Measurements from ENCODE around the gene TMEM150B.
A peak's percentile ranks its signal among the peaks of the same experiment; 100 is the strongest.

Gene TMEM150B

DNA sequence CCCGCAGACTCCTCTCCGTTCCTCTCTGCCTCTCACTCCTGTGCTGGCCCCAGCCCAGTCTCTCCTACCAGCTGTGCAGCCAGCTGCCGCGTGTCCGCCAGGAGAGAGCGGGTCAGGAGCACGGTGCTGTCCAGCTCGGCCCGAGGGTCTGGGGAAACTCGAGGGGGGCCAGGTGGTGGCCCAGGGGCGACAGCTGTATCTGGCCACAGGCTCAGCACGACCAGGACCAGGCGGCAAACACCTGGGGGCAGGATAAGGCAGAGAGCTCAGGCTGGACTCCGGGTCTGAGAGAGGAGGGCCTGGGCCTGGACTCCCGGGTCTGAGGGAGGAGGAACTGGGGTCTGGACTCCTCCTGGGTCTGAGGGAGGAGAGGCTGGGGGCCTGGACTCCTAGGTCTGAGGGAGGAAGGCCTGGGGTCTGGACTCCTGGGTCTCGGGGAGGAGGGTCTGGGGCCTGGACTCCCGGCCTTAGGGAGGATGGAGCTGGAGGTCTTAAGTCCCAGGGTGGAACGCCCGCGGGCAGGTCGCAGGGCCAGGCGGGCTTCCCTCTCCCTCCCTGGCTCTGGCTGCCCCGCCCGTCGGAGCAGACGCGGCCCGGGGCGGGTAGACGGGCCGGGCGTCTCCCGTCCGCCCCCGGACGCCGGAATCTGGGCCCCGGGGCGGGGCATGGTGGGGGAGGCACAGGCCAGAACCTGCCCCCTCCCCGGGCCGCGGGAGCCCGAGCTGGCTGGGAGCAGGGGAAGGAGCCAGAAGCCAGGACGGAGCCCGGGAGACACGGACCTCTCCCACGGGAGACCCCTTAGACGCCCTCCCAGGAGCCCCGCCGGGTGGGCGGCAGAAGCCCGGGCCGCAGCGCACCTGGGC is 43.8 kb upstream of the TMEM150B start:
- DNase-seq (ENCODE audit: low read depth, low spot score) = no peak
- Histone ChIP-seq H3K9me3 (ENCODE audit: insufficient read depth, low read length) (no peaks in the 10 kb centered on the region), H3K4me3 (ENCODE audit: insufficient read length, low read depth) (peak overlapping the region; percentile 39)

DNA sequence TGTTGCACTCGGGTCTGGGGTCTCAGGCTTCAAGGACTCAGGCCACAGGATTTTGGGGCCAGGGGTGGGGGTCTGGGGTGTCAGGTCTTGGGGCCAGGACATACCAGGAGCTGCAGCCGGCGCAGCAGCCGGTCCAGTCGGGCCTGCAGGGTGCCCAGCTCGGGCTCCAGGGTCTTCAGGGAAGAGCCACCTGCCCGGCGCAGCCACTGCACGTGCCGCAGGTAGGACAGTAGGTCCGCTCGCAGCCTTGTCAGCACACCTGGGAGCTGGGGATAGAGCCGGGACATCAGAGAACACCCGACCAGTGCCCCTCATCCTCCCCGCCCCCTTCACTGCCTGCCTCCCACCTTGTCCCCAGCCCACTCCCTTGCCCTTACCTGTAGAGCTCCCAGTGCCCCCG is 43.0 kb upstream of the TMEM150B start:
- peaks cover 23% of the 10 kb centered on the region for H3K27me3 ChIP-seq (ENCODE audit: insufficient read depth, insufficient read length)
- H3K4me3 ChIP-seq (ENCODE audit: insufficient read length, low read depth) = no peak overlapping the region
- no peak for TF ChIP-seq SUZ12 (IDR thresholded peaks at IDR 0.05; ENCODE audit: extremely low read depth, insufficient read depth, insufficient read length)
- TF ChIP-seq ZNF274 (IDR thresholded peaks at IDR 0.05; ENCODE audit: low read depth, low read length) = no peak
- no peak for TF ChIP-seq YY1 (IDR thresholded peaks at IDR 0.05; ENCODE audit: insufficient read depth, insufficient read length)
- no peaks in the 10 kb centered on the region for H3K9me3 ChIP-seq (ENCODE audit: insufficient read depth, low read length)
- peaks cover 17% of the 10 kb centered on the region for H3K4me1 ChIP-seq (ENCODE audit: insufficient read depth, insufficient read length)
- peaks cover 24% of the 10 kb centered on the region for H3K36me3 ChIP-seq (ENCODE audit: insufficient read depth, insufficient read length, low read length)
- no peak for DNase-seq (ENCODE audit: low read depth, low spot score)
- no peak overlapping the region for H3K9ac ChIP-seq (ENCODE audit: insufficient read length, low read depth)

More for the DNA sequence above, 43.8 kb upstream of the TMEM150B start:
- Histone ChIP-seq H3K27me3 (ENCODE audit: insufficient read depth, insufficient read length) (peaks cover 23% of the 10 kb centered on the region), H3K9ac (ENCODE audit: insufficient read length, low read depth) (peak overlapping the region; percentile 77), H3K4me1 (ENCODE audit: insufficient read depth, insufficient read length) (peaks cover 15% of the 10 kb centered on the region), H3K36me3 (ENCODE audit: insufficient read depth, insufficient read length, low read length) (peaks cover 24% of the 10 kb centered on the region)
- TF ChIP-seq YY1 (IDR thresholded peaks at IDR 0.05; ENCODE audit: insufficient read depth, insufficient read length) = no peak
- TF ChIP-seq SUZ12 (IDR thresholded peaks at IDR 0.05; ENCODE audit: extremely low read depth, insufficient read depth, insufficient read length) = no peak
- no peak for TF ChIP-seq ZNF274 (IDR thresholded peaks at IDR 0.05; ENCODE audit: low read depth, low read length)

DNA sequence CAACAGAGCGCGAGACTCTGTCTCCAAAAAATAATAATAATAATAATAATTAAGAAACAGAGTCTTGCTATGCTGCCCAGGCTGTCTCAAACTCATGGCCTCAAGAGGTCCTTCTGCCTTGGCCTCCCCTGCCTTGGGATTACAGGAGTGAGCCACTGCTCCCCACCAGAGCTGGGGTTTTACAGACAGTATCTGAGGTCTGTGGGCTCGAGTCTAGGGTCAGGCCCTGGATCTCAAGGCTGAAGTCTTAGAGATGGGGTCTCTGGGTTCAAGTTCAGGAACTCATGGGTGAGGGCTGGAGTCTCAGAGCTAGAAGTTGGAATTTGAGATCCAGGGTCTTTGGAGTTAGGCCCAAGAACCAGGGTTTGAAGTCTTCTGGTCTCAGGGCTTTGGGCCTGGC is 41.6 kb upstream of the TMEM150B start:
- Histone ChIP-seq H3K9me3 (ENCODE audit: insufficient read depth, low read length) (no peaks in the 10 kb centered on the region), H3K9ac (ENCODE audit: insufficient read length, low read depth) (no peak overlapping the region), H3K36me3 (ENCODE audit: insufficient read depth, insufficient read length, low read length) (peaks cover 24% of the 10 kb centered on the region), H3K27me3 (ENCODE audit: insufficient read depth, insufficient read length) (peaks cover 13% of the 10 kb centered on the region), H3K4me3 (ENCODE audit: insufficient read length, low read depth) (no peak overlapping the region), H3K4me1 (ENCODE audit: insufficient read depth, insufficient read length) (peaks cover 7% of the 10 kb centered on the region)
- TF ChIP-seq ZNF274 (IDR thresholded peaks at IDR 0.05; ENCODE audit: low read depth, low read length) = no peak
- DNase-seq (ENCODE audit: low read depth, low spot score) = no peak

DNA sequence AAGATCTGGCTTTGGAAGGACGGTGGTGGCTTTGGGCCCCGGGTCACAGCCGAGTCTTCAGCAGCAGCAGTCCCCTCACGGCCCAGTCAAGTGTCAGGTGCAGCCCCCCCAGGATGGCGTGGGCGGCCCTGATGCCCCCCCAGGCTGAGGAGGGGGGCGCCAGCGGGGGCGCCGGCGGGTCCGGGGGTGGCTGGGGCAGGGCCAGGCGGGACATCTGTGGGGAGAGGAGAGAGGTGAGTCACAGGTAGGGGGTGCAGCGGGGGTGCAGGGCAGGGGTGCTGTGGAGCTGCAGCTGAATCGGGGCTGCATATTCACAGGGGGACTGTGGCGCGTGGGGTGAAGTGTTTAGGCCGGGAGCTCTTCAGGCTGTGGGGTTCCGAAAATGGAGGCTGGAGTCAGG is 40.8 kb upstream of the TMEM150B start:
- H3K4me3 ChIP-seq (ENCODE audit: insufficient read length, low read depth) = no peak overlapping the region
- no peak overlapping the region for H3K9ac ChIP-seq (ENCODE audit: insufficient read length, low read depth)

GRCh38 chr19:55365245-55365644 is 40.1 kb upstream of the TMEM150B start:
- DNase-seq (ENCODE audit: low read depth, low spot score) = no peak
- TF ChIP-seq ZNF274 (IDR thresholded peaks at IDR 0.05; ENCODE audit: low read depth, low read length) (no peak), YY1 (IDR thresholded peaks at IDR 0.05; ENCODE audit: insufficient read depth, insufficient read length) (no peak)
- Histone ChIP-seq H3K27me3 (ENCODE audit: insufficient read depth, insufficient read length) (no peaks in the 10 kb centered on the region), H3K4me3 (ENCODE audit: insufficient read length, low read depth) (no peak overlapping the region), H3K9ac (ENCODE audit: insufficient read length, low read depth) (no peak overlapping the region), H3K36me3 (ENCODE audit: insufficient read depth, insufficient read length, low read length) (peaks cover 24% of the 10 kb centered on the region), H3K4me1 (ENCODE audit: insufficient read depth, insufficient read length) (peaks cover 7% of the 10 kb centered on the region), H3K9me3 (ENCODE audit: insufficient read depth, low read length) (no peaks in the 10 kb centered on the region)

More for the DNA sequence above, 40.8 kb upstream of the TMEM150B start:
- Histone ChIP-seq H3K9me3 (ENCODE audit: insufficient read depth, low read length) (no peaks in the 10 kb centered on the region), H3K4me1 (ENCODE audit: insufficient read depth, insufficient read length) (peaks cover 7% of the 10 kb centered on the region), H3K27me3 (ENCODE audit: insufficient read depth, insufficient read length) (peaks cover 6% of the 10 kb centered on the region), H3K36me3 (ENCODE audit: insufficient read depth, insufficient read length, low read length) (peaks cover 24% of the 10 kb centered on the region)
- DNase-seq (ENCODE audit: low read depth, low spot score) = no peak
- TF ChIP-seq ZNF274 (IDR thresholded peaks at IDR 0.05; ENCODE audit: low read depth, low read length) = no peak
- no peak for TF ChIP-seq YY1 (IDR thresholded peaks at IDR 0.05; ENCODE audit: insufficient read depth, insufficient read length)
- no peak for TF ChIP-seq SUZ12 (IDR thresholded peaks at IDR 0.05; ENCODE audit: extremely low read depth, insufficient read depth, insufficient read length)

- H3K4me3 ChIP-seq (ENCODE audit: insufficient read length, low read depth) = no peak within 1 kb of the TSS
- peaks cover 8% of the 10 kb centered on the region for H3K27me3 ChIP-seq (ENCODE audit: insufficient read depth, insufficient read length)
- H3K4me1 ChIP-seq (ENCODE audit: insufficient read depth, insufficient read length) = peaks cover 5% of the 10 kb centered on the region
- no peaks in the 10 kb centered on the region for H3K9me3 ChIP-seq (ENCODE audit: insufficient read depth, low read length)
- no peak within 1 kb of the TSS for H3K9ac ChIP-seq (ENCODE audit: insufficient read length, low read depth)
- peaks cover 21% of the 10 kb centered on the region for H3K36me3 ChIP-seq (ENCODE audit: insufficient read depth, insufficient read length, low read length)
- DNase-seq (ENCODE audit: low read depth, low spot score) = no peak
- no peak for TF ChIP-seq ZNF274 (IDR thresholded peaks at IDR 0.05; ENCODE audit: low read depth, low read length)
- TF ChIP-seq SUZ12 (IDR thresholded peaks at IDR 0.05; ENCODE audit: extremely low read depth, insufficient read depth, insufficient read length) = no peak
- no peak for TF ChIP-seq YY1 (IDR thresholded peaks at IDR 0.05; ENCODE audit: insufficient read depth, insufficient read length)
Observed at GRCh38 chr19:55362990-55363716, 38.0 kb upstream of the TMEM150B start, which contains the start of gene GARIN5B. Gene GARIN5B, minus strand, starts transcription at chr19:55363260. Its CDS starts 194 bp downstream, at chr19:55363066.

All from NT2/D1 (cell line).